ENCODE measurements around the gene HES7. TPM values are rescaled to one million over a fixed set of nuclear protein-coding genes. Genes with fewer than 3 reads are reported as not detected.

The HES7 gene
- total and polyA plus RNA-seq, 10 donors = 0.04 to 0.67 (median 0.41) TPM; not detected in 5

DNA sequence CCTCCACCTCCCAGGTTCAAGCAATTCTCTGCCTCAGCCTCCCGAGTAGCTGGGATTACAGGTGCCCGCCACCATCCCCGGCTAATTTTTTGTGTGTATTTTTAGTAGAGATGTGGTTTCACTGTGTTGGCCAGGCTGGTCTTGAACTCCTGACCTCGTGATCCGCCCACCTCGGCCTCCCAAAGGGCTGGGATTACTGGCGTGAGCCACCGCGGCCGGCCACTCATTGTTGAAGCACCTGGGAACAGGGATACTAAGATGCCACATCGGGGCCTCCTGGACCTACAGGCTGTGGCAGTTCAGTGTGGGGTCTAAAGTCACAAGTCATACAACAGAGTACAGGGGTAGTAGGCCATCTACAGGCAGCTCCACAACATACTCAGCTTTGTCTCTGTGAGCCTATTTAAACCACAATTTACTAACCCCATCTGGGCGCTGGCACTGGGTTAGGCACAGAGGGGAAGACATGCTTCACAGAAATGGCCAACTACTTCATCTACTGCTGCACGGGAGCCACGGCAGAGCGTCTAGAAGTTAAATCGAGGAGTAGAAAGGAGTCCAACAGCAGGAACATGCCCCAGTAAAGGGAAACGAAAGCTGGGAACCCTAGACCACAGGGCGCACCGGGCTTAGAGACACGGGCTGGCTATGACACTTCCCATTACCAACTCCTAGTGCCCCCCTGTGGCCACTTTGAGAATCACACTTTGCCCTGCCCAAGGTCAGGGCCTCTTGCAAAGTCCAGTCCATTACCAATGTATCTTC is 34.5 kb upstream of the HES7 start:
- Histone ChIP-seq H3K9me3 (no peaks in the 10 kb centered on the region), H3K27me3 (replicated peaks in 1 of 7) (no peaks in the 10 kb centered on the region), H3K27ac (peak overlapping the region; percentile 69 to 100 (median 98)), H3K4me3 (peak overlapping the region in 2 of 8 donors; percentile 7 to 48), H3K36me3 (peaks cover 0 to 39% (median 23%) of the 10 kb centered on the region in 6 donors), H3K4me1 (peaks cover 46 to 87% (median 80%) of the 10 kb centered on the region in 6 donors)
- WGBS, 5 donors = 31 to 50% (median 44%) methylated on average over 19 to 20 of the region's 20 CpGs
- DNase-seq = peak; percentile 95
- peak; percentile 35 to 81 (median 70) for TF ChIP-seq POLR2AphosphoS5 (IDR thresholded peaks at IDR 0.05)
- no peak for TF ChIP-seq POLR2A (IDR thresholded peaks at IDR 0.05)
- TF ChIP-seq, protein P1, sequence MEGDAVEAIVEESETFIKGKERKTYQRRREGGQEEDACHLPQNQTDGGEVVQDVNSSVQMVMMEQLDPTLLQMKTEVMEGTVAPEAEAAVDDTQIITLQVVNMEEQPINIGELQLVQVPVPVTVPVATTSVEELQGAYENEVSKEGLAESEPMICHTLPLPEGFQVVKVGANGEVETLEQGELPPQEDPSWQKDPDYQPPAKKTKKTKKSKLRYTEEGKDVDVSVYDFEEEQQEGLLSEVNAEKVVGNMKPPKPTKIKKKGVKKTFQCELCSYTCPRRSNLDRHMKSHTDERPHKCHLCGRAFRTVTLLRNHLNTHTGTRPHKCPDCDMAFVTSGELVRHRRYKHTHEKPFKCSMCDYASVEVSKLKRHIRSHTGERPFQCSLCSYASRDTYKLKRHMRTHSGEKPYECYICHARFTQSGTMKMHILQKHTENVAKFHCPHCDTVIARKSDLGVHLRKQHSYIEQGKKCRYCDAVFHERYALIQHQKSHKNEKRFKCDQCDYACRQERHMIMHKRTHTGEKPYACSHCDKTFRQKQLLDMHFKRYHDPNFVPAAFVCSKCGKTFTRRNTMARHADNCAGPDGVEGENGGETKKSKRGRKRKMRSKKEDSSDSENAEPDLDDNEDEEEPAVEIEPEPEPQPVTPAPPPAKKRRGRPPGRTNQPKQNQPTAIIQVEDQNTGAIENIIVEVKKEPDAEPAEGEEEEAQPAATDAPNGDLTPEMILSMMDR (IDR thresholded peaks at IDR 0.05 in 8 of 11, conservative IDR thresholded peaks at IDR 0.05 in 3 of 11) = peak; percentile 89 to 98 (median 96)
- intact Hi-C loops (cut with DNase I; ENCODE audit: low total_unique reads) = no loop called here

DNA sequence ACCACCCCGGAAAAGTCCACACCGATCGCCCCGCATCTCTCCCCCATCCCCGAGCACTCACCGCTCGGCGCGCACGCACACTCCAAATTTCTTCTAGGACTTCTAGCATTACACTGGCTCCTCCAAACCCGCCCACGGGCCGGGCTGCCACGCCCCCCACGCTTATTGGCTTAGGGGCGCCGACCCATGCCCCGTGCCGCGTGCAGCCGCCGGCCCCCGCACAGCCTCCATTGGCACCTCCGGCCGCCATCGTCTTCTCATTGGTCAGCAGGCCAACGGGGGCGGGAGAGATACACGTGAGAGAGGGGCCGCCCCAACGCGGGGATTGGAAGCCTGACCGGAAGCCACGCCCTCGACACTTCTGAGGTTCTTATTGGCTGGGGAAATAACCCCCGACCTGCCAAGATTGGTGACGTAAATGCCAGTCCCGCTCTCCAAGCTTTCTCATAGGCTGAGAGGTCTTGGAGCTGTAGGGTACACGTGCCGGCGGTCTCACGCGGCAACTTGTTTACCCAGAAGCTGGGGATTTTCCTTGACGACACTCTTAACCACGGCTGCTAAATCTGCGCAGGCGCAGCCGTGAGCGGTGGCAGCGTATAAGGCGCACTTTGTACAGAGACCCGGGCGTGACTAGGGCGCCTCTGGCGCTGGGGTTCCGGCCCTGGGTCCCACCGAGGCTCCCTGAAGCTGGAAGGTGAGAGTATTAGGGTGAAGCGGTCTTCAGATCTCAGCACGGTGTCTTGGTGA is 32.5 kb upstream of the HES7 start:
- Histone ChIP-seq H3K27me3 (replicated peaks in 1 of 7) (no peaks in the 10 kb centered on the region), H3K27ac (peak overlapping the region; percentile 96 to 100 (median 98)), H3K4me3 (peak overlapping the region; percentile 39 to 79 (median 52)), H3K36me3 (peaks cover 0 to 45% (median 20%) of the 10 kb centered on the region in 6 donors), H3K9me3 (no peaks in the 10 kb centered on the region), H3K4me1 (peaks cover 53 to 93% (median 83%) of the 10 kb centered on the region in 6 donors)
- intact Hi-C loops (cut with DNase I; ENCODE audit: low total_unique reads) = no loop called here
- peak; percentile 100 for DNase-seq
- 0 to 2% (median 0%) methylated on average over 50 to 59 of the region's 59 CpGs for WGBS, 5 donors
- TF ChIP-seq POLR2A (IDR thresholded peaks at IDR 0.05) = peak; percentile 99 to 100 (median 99)
- TF ChIP-seq POLR2AphosphoS5 (IDR thresholded peaks at IDR 0.05) = peak; percentile 100
- TF ChIP-seq, protein P1 (IDR thresholded peaks at IDR 0.05 in 8 of 11, conservative IDR thresholded peaks at IDR 0.05 in 3 of 11) = peak in 2 of 11 experiments; percentile 32 to 35

DNA sequence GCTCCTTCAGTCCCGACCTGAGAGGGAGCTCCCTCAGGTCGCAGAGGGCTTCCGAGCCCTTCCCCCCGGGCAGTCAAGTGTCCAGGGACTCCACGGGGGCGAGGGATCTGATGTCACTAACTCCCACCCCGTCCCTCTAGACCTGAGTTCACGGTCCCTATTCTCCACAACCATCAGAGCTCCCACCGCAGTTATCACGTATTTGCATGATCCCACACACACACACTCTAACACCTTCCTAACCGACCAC is 32.0 kb upstream of the HES7 start:
- Histone ChIP-seq H3K27me3 (replicated peaks in 1 of 7) (no peaks in the 10 kb centered on the region), H3K4me3 (peak overlapping the region; percentile 39 to 79 (median 52)), H3K27ac (peak overlapping the region; percentile 96 to 100 (median 98)), H3K9me3 (no peaks in the 10 kb centered on the region), H3K36me3 (peaks cover 0 to 42% (median 15%) of the 10 kb centered on the region in 6 donors), H3K4me1 (peaks cover 50 to 93% (median 83%) of the 10 kb centered on the region in 6 donors)
- peak; percentile 89 for DNase-seq
- intact Hi-C loops (cut with DNase I; ENCODE audit: low total_unique reads) = no loop called here
- WGBS, 5 donors = 1 to 5% (median 2%) methylated on average over 8 to 11 of the region's 11 CpGs
- TF ChIP-seq, protein P1 (IDR thresholded peaks at IDR 0.05 in 8 of 11, conservative IDR thresholded peaks at IDR 0.05 in 3 of 11) = no peak
- TF ChIP-seq POLR2A (IDR thresholded peaks at IDR 0.05) (no peak), POLR2AphosphoS5 (IDR thresholded peaks at IDR 0.05) (no peak)

Data from spleen (tissue), 11 donors.